HG03159 (cell line): ENCODE measurements around the gene DENND10.
"Not testable (repeated sequence)": the region's sequence is repeated elsewhere in the genome, so short reads cannot be mapped to it uniquely, and the experiment has no call there.

Source experiments
- ATAC-seq: cut with Tn5 transposase; IDR thresholded peaks from one replicate; pipeline ENCODE4 v1.9.1; 2021; ENCODE audit warnings: mild to moderate bottlenecking, moderate library complexity; ENCODE audit not compliant: unreplicated experiment

DENND10 gene

DNA sequence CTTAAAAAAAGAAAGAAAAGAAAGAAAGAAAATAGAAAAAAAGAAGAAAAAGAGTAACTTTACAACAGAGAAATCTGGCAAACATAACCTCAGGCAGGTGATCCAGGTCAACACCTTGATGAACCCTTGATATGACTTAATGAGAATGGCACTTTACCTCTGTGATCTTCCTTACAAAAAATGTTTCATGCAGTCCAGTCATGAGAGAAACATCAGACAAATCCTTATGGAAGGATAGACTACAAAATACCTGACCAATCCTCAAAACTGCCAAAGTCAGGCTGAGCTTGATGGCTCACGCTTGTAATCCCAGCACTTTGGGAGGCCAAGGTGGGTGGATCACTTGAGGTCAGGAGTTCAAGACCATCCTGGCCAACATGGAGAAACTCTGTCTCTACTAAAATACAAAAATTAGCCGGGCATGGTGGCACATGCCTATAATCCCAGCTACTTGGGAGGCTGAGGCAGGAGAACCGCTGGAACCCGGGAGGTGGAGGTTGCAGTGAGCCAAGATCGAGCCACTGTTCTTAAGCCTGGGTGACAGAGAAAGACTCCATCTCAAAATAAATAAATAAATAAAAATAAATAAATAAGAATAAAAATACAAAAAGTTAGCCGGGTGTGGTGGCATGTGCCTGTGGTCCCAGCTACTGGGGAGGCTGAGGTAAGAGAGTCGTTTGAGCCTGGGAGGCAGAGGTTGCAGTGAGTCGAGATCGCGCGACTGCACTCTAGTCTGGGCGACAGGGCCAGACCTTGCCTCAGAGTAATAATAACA is 7.1 kb upstream of the DENND10 start:
- not testable (repeated sequence) for ATAC-seq

DNA sequence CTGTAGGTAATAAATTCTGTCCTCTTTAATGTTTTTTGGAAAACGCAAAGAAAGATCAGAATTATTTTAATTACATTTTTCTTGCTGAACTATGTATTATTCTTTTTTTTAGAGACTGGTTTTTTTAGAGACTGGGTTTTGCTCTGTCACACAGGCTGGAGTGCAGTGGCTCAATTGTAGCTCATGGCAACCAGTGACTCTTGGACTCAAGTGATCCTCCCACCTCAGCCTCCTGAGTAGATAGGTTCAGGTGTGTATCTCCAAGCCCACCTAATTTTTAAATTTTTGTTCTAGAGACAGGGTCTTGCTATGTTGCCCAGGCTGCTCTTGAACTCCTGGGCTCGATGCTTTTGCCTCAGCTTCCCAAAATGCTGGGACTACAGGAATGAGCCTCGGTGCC is 5.3 kb upstream of the DENND10 start:
- ATAC-seq = no peak

DNA sequence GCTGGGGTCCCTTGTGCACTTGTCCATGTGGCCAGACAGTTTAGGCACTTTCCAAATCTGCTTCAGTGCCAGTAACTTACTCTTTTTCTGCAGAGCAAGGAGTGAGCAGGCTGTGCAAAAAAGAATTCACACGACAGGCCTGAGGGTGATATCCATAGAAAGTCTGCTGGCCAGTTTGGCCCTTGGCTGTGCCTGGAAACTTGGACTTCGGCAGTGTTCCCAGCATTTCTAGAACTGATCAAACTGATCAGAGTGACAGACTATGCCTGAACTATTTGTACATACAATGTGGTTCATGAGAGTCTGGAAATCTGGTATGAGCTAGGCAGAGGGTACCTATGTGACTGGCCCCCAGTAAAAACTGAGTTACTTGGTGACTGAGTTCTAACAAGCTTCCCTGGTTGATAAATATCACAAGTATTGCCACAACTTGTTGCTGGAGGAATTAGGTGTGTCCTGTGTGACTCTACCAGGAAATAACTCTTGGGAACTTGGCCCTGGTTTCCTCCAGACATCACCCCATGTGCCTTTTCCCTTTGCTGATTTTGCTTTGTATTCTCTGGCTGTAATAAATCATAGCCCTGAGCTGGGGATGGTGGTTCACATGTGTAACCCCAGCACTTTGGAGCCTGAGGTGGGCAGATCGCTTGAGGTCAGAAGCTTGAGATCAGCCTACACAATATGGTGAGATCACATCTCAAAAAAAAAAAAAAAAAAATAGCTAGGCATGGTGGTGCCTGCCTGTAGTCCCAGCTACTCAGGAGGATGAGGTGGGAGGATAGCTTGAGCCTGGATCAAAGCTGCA is 3.3 kb upstream of the DENND10 start:
- no peak for ATAC-seq

DNA sequence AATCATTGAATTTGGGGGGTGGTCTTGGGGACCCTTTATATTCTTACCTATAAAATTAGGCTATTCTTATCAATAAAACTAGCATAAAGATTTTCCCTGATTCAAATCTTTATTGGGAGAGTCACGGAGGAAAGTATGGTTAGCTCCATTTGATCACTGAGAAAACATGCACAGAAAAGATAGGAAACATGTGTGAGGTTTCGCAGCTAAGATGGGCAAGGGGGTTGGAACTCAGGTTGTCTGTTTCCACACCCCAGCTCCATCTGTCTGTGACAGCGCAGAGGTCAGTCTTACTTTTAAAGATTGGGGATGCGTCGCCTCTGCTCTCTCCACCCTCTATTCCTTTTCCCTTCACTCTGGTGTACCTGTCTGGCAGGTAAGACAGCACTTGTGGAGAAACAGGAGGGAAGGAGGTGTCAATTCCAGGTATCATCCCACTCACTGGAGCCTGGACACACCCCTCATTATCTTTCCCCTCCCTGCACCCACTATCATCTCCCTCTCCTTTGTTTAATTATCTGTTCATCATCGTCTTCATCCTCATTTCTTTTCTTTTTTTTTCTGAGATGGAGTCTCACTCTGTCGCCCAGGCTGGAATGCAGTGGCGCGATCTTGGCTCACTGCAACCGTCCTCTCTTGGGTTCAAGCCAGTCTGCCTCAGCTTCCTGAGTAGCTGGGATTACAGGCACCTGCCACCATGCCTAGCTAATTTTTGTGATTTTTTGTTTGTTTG is 2.4 kb upstream of the DENND10 start:
- ATAC-seq = no peak

DNA sequence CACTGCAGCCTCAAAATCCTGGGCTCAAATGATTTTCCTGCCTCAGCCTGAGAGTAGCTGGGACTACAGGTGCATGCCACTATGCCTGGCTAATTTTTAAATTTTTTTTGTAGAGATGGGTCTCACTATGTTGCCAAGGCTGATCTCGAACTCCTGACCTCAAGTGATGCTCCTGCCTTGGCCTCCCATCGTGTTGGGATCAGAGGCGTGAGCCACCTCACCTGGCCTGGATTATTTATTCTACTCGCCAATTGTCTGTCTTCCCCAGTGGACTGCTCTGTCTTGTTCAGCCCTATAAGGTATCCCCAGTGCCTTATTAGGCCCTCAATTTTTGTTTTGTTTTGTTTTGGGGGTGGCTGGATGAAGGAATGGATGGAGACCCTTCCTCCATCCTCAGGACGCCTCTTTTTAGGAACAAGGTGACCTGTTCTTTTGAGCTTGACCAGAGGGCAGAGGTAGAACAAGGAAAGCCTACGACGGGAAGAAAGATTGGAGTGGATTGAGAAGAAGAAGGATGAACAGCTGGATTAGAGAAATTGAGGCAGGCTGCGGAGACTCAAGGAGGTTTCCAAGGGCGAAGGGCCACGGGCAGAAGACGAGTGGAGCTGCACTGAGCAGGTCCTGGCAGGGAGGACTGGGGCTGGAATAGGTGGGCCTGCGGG is 541 bp upstream of the DENND10 start:
- ATAC-seq = no peak

DNA sequence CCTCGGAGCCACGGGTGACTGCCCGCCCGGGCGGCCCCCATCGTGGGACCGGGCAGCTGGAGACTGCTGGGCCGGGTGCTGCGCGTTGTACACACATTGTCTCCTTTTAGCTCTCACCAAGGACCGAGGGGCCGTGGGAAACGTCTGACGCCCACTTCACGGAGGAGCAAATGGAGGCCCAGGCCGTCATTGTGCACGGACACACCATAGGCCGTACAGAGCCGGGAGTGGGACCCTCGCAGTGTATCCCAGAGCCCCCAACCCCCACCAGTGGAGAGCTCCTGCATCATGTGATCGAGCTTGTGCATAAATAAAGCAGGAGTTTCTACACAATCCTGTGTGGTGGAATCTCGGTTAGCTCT is 722 bp downstream of the DENND10 start:
- ATAC-seq = no peak

DNA sequence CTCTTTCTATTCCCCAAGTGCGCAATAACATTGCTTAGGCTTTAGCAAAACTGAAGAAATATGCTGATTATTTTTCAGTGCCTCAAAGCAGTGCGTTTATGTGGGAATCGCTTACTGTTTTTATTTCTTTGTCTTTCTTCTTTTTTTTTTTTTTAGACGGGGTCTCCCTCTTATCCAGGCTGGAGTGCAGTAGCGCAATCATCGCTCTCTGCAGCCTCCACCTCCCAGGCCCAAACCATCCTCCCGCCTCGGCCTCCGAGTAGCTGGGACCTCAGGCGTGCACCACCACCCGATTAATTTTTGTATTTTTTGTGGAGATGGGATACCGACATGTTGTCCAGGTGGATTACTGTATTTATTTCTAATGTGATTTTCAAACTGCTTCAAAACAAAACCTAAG is 1.2 kb downstream of the DENND10 start:
- ATAC-seq = no peak

DNA sequence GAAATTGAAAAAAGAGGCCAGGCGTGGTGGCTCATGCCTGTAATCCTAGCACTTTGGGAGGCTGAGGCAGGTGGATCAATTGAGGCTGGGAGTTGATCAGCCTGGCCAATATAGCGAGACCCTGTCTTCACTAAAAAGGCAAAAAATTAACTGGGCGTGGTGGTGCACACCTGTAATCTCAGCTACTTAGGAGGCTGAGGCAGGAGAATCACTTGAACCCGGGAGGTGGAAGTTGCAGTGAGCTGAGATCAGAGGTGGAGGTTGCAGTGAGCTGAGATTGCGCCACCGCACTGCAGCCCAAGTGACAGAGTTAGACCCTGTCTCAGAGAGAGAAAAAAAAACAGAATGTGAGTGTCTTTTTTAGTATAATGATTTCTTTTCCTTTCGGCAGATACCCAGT is 2.0 kb downstream of the DENND10 start:
- ATAC-seq = not testable (repeated sequence)

DNA sequence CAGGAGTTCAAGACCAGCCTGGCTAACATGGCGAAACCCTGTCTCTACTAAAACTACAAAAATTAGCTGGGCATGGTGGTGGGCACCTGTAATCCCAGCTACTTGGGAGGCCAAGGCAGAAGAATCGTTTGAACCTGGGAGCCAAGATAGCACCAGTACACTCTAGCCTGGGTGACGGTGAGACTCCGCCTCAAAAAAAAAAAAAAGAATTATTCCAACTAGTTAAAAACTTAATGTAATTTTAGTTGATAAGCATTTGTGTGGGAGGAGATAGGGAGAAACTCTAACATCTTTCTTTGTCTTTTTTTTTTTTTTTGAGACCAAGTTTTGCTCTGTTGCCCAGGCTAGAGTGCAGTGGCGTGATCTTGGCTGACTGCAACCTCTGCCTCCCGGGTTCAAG is 3.2 kb downstream of the DENND10 start:
- ATAC-seq = not testable (repeated sequence)

DNA sequence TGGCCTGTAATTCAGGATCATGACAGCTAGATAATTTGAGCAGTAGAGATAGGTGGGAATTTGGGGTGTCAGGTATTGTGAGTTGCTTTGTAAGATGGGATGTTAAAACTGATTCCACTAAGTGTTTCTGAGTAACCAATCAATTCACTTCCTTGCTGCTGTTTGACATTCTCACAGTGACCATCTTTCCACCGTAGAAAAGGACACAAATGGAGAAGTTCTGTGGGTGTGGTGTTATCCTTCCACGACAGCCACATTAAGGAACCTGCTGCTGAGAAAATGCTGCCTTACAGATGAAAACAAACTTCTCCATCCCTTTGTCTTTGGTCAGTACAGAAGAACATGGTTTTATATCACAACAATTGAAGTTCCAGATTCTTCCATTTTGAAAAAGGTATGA is 3.9 kb downstream of the DENND10 start:
- ATAC-seq = not testable (repeated sequence)

DNA sequence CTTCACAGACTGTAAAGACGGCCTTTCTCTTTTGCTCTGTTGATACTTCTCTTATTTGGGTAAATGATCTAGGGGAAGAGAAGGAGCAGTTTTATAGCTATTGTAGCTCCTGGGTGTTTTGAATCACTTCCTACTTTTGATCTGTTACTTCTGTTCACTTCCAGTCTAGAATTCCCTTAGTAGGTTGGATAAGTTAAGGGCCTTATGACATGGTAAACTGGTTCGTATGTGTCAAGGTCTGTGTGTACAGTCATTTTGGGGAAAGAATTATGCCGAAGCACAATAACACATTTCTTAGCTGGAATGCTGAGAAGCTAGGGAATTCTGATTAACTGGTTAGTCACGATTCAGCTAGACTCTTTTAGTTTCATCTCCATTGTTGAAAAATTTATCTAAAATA is 8.1 kb downstream of the DENND10 start:
- no peak for ATAC-seq

DNA sequence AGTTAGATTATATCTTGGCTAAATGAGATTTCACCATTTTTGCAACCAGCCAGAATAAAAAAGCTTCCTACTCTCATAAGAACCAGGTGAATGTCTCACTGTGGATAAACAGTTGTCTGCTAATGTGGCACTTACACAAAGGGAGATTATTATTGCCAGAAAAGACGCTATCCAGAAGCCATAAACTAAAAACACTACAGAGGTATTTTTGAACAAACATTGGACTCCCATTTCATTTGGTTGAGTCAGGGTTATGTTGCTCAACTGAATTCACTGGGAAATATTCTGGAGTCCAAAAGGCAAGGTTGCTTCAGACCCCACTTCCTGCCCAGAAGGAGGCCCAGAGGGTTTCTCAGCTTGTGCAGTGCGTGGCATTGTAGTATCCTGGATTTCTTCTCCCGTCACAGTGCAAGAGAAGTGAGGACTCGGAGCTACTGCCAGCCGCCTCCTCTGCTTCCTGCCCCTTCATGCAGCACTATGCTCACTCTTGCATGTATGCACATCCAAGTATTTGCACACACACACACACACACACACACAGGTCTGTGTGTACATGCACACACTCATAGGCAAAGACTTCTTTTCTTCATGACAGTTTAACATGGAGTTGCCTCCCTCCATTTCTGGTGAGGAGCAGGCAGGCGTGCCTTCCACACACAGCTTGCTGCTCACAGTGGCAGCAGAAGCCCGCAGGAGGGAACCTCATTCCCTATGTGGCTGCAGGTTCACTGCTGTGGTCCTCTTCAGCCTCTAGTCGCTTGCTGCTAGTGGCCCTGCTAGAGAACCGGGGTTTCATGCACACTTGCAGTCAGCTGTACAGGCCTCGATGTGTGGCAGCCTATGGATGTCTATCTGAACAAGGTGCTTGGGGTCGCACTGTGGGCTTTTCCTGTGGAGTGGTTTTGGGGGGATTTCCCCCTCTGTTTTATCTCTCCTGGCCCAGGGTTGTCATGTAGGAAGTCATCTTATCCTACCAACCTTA is 10.1 kb downstream of the DENND10 start:
- ATAC-seq = no peak

DNA sequence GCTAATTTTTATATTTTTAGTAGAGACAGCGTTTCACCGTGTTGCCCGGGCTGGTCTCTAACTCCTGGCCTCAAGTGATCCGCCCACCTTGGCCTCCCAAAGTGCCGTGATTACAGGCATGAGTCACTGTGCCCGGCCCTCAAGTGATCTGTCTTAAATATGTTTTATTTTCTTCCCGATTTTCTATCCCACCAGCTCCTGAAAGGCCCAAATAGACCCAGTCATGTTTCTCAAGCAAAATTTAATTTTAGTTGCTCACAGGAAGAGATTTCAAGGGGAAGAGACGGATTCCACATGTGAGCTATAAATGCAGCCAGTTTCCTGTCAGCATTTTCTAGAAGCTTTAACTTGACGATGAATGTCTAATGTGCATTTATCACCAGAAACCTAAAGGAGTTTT is 12.0 kb downstream of the DENND10 start:
- no peak for ATAC-seq

DNA sequence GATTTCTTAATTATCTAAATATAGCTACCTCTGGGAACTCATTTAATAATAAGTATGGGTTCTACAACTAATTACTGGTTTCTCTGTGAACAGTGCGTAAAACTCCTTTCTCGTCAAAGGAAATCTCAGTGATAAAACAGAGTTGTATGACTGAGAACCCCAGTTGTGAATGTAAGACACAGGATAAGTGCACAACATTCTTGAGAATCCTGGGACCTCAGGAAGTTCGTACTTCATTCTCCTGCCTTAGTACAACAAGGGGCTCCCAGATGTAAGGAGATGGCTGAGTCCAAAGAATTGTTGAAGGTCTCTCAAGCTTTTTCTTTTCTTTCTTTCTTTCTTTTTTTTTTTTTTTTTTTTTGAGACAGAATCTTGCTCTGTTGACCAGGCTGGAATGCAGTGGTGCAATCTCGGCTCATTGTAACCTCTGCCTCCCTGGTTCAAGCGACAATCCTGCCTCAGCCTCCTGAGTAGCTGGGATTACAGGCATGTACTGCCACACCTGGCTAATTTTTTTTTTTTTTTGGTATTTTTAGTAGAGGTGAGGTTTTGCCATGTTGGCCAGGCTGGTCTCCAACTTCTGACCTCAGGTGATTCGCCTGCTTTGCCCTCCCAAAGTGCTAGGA is 12.5 kb downstream of the DENND10 start:
- ATAC-seq = no peak

DNA sequence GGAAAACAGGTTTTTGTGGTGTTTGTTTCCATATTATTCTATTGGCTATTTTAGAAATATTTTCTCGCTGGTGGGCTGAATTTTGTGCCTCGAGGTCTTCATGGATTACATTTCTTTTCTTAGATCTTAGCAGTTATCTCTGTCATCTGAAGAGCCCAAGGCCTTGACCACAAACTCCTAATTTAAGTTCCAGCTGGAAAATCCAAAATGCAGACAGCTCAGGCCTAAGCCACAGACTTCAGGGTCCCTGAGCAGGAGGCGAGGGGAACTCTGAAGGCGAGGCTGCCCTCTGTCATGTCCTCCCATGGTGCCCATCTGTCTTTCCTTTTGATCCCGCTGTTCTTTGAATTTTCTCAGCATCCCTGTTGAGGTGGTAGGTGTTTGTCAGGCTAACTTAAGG is 14.3 kb downstream of the DENND10 start:
- no peak for ATAC-seq

DNA sequence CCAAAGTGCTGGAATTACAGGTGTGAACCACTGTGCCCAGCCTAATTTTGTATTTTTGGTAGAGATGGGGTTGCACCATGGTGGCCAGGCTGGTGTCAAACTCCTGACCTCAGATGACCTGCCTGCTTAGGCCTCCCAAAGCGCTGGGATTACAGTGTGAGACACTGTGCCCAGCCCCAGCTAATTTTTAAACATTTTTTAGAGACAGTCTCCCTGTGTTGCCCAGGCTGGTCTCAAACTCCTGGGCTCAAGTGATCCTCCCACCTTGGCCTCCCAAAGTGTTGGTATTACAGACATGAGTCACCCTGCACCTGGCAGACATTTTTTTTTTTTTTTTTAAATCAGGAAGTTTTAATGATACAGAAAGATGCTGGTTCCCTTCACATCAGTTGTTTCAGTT is 15.5 kb downstream of the DENND10 start:
- ATAC-seq = no peak

DNA sequence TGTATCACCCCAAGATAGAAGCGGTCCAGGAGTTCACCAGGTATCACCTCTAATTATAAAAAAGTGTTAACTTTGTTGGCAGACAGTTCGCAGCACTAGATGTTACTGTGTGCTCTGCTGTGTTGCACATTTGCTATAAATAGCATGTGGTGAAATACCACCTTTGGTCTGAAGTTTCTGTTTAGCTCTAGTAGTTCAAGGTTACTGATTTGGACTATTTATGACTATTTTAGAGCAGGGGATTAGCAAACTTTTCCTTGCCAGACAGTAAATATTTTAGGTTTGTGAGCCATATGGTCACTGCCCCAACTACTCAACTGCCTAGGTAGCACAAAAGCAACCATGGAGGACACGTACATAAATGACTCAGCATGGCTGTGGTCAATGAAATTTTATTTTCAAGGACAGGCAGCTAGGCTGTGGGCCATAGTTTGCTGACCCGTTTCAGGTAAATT is 16.5 kb downstream of the DENND10 start:
- peak; percentile 84 for ATAC-seq

DNA sequence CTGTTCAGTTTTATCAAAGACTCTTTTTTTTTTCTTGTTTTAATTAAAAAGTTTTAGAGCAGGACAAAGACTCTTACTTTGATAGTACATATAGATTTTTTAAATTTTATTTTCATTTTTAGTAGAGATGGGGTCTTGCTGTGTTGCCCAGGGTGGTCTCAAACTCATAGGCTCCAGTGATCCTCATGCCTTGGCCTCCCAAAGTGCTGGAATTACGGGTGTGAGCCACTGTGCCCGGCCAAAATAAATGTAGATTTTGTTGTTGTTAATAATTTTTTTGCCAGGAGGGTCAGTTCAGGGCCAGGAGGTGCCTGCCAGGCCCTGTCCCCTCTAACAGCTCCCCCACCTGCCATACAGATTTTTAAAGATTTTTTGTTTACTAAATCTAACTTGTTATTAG is 17.0 kb downstream of the DENND10 start:
- ATAC-seq = no peak

DNA sequence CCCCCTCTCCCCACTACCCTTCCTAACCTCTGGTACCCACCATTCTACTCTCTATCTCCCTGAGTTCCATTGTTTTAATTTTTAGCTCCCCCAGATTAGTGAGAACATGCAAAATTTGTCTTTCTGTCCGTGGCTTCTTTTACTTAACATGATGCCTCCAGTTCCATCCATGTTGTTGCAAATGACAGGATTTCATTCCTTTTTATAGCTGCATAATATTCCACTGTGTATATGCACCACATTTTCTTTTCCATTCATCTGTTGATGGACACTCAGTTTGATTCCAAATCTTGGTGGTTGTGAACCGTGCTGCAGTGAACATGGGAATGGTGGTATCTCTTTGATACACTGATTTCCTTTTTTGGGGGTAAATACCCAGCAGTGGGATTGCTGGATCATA is 22.0 kb downstream of the DENND10 start:
- no peak for ATAC-seq

DNA sequence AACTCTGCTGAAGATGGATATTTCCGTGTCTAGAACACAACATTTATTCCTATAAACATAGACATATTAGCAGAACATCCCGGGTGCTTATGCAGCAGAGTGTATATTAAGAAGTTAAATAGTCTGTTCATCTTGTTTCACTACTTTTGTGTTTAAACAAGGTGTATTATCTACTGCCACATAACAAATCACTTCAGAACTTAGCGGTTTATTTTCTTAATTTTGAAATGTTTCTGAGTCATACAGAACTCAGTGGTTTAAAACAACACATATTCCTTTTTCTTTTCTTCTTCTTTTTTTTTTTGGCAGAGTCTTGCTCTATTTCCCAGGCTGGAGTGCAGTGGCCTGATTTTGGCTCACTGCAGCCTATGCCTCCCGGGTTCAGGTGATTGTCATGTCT is 25.8 kb downstream of the DENND10 start:
- no peak for ATAC-seq
